ENCODE measurements around the gene LYPD6B.

Gene LYPD6B

GRCh38 chr2:149094217-149095015 lies 55.9 kb downstream of the LYPD6B start:
- no peaks in the 10 kb centered on the region for H3K4me1 ChIP-seq (ENCODE audit: control insufficient read depth, insufficient read depth, low read length)
- no peak overlapping the region for H3K9ac ChIP-seq (ENCODE audit: low read length)
- no peak overlapping the region for H3K4me3 ChIP-seq (ENCODE audit: low read length)
- no peaks in the 10 kb centered on the region for H3K27me3 ChIP-seq (ENCODE audit: control insufficient read depth, insufficient read depth, low read length)
- no peak overlapping the region for H3K27ac ChIP-seq (ENCODE audit: low read depth, low read length)
- H3K36me3 ChIP-seq (ENCODE audit: control insufficient read depth, insufficient read depth, low read length): no peaks in the 10 kb centered on the region

GRCh38 chr2:149098701-149099100 lies 60.2 kb downstream of the LYPD6B start:
- Histone ChIP-seq H3K4me3 (ENCODE audit: low read length) (no peak overlapping the region), H3K9ac (ENCODE audit: low read length) (no peak overlapping the region), H3K36me3 (ENCODE audit: control insufficient read depth, insufficient read depth, low read length) (no peaks in the 10 kb centered on the region), H3K27me3 (ENCODE audit: control insufficient read depth, insufficient read depth, low read length) (no peaks in the 10 kb centered on the region), H3K4me1 (ENCODE audit: control insufficient read depth, insufficient read depth, low read length) (no peaks in the 10 kb centered on the region), H3K27ac (ENCODE audit: low read depth, low read length) (no peak overlapping the region)

GRCh38 chr2:149099298-149099697 lies 60.8 kb downstream of the LYPD6B start:
- H3K9ac ChIP-seq (ENCODE audit: low read length): no peak overlapping the region
- H3K4me3 ChIP-seq (ENCODE audit: low read length): no peak overlapping the region
- no peak overlapping the region for H3K27ac ChIP-seq (ENCODE audit: low read depth, low read length)
- H3K36me3 ChIP-seq (ENCODE audit: control insufficient read depth, insufficient read depth, low read length): no peaks in the 10 kb centered on the region
- no peaks in the 10 kb centered on the region for H3K27me3 ChIP-seq (ENCODE audit: control insufficient read depth, insufficient read depth, low read length)
- H3K4me1 ChIP-seq (ENCODE audit: control insufficient read depth, insufficient read depth, low read length): no peaks in the 10 kb centered on the region

- Histone ChIP-seq H3K36me3 (ENCODE audit: control insufficient read depth, insufficient read depth, low read length) (no peaks in the 10 kb centered on the region), H3K4me3 (ENCODE audit: low read length) (no peak overlapping the region), H3K9ac (ENCODE audit: low read length) (no peak overlapping the region), H3K4me1 (ENCODE audit: control insufficient read depth, insufficient read depth, low read length) (no peaks in the 10 kb centered on the region), H3K27me3 (ENCODE audit: control insufficient read depth, insufficient read depth, low read length) (no peaks in the 10 kb centered on the region), H3K27ac (ENCODE audit: low read depth, low read length) (no peak overlapping the region)
These were observed 62.5 kb downstream of the LYPD6B start for GRCh38 chr2:149100739-149101699.

- Histone ChIP-seq H3K9ac (ENCODE audit: low read length) (no peak overlapping the region), H3K4me1 (ENCODE audit: control insufficient read depth, insufficient read depth, low read length) (no peaks in the 10 kb centered on the region), H3K36me3 (ENCODE audit: control insufficient read depth, insufficient read depth, low read length) (no peaks in the 10 kb centered on the region), H3K27me3 (ENCODE audit: control insufficient read depth, insufficient read depth, low read length) (no peaks in the 10 kb centered on the region), H3K27ac (ENCODE audit: low read depth, low read length) (no peak overlapping the region), H3K4me3 (ENCODE audit: low read length) (no peak overlapping the region)
These were observed 63.3 kb downstream of the LYPD6B start for GRCh38 chr2:149101818-149102217.

- Histone ChIP-seq H3K27ac (ENCODE audit: low read depth, low read length) (no peak overlapping the region), H3K36me3 (ENCODE audit: control insufficient read depth, insufficient read depth, low read length) (no peaks in the 10 kb centered on the region), H3K4me1 (ENCODE audit: control insufficient read depth, insufficient read depth, low read length) (no peaks in the 10 kb centered on the region), H3K9ac (ENCODE audit: low read length) (no peak overlapping the region), H3K4me3 (ENCODE audit: low read length) (no peak overlapping the region), H3K27me3 (ENCODE audit: control insufficient read depth, insufficient read depth, low read length) (no peaks in the 10 kb centered on the region)
These were observed 64.7 kb downstream of the LYPD6B start for GRCh38 chr2:149103081-149103620.

- no peaks in the 10 kb centered on the region for H3K36me3 ChIP-seq (ENCODE audit: control insufficient read depth, insufficient read depth, low read length)
- H3K4me1 ChIP-seq (ENCODE audit: control insufficient read depth, insufficient read depth, low read length): no peaks in the 10 kb centered on the region
- H3K27ac ChIP-seq (ENCODE audit: low read depth, low read length): no peak overlapping the region
- H3K9ac ChIP-seq (ENCODE audit: low read length): no peak overlapping the region
- H3K27me3 ChIP-seq (ENCODE audit: control insufficient read depth, insufficient read depth, low read length): no peaks in the 10 kb centered on the region
- H3K4me3 ChIP-seq (ENCODE audit: low read length): no peak overlapping the region
These were observed 65.7 kb downstream of the LYPD6B start for GRCh38 chr2:149104221-149104620.

- Histone ChIP-seq H3K4me3 (ENCODE audit: low read length) (no peak overlapping the region), H3K27me3 (ENCODE audit: control insufficient read depth, insufficient read depth, low read length) (no peaks in the 10 kb centered on the region), H3K36me3 (ENCODE audit: control insufficient read depth, insufficient read depth, low read length) (no peaks in the 10 kb centered on the region), H3K9ac (ENCODE audit: low read length) (no peak overlapping the region), H3K4me1 (ENCODE audit: control insufficient read depth, insufficient read depth, low read length) (no peaks in the 10 kb centered on the region), H3K27ac (ENCODE audit: low read depth, low read length) (no peak overlapping the region)
These were observed 73.6 kb downstream of the LYPD6B start for GRCh38 chr2:149112068-149112467.

- Histone ChIP-seq H3K9ac (ENCODE audit: low read length) (no peak overlapping the region), H3K36me3 (ENCODE audit: control insufficient read depth, insufficient read depth, low read length) (no peaks in the 10 kb centered on the region), H3K27me3 (ENCODE audit: control insufficient read depth, insufficient read depth, low read length) (no peaks in the 10 kb centered on the region), H3K4me1 (ENCODE audit: control insufficient read depth, insufficient read depth, low read length) (no peaks in the 10 kb centered on the region), H3K4me3 (ENCODE audit: low read length) (no peak overlapping the region), H3K27ac (ENCODE audit: low read depth, low read length) (no peak overlapping the region)
These were observed 74.2 kb downstream of the LYPD6B start for GRCh38 chr2:149112713-149113112.

GRCh38 chr2:149115781-149116180 lies 77.3 kb downstream of the LYPD6B start:
- Histone ChIP-seq H3K9ac (ENCODE audit: low read length) (no peak overlapping the region), H3K4me3 (ENCODE audit: low read length) (no peak overlapping the region), H3K27me3 (ENCODE audit: control insufficient read depth, insufficient read depth, low read length) (no peaks in the 10 kb centered on the region), H3K27ac (ENCODE audit: low read depth, low read length) (no peak overlapping the region), H3K36me3 (ENCODE audit: control insufficient read depth, insufficient read depth, low read length) (no peaks in the 10 kb centered on the region), H3K4me1 (ENCODE audit: control insufficient read depth, insufficient read depth, low read length) (no peaks in the 10 kb centered on the region)

GRCh38 chr2:149119368-149119767 lies 80.9 kb downstream of the LYPD6B start:
- no peak overlapping the region for H3K27ac ChIP-seq (ENCODE audit: low read depth, low read length)
- no peaks in the 10 kb centered on the region for H3K4me1 ChIP-seq (ENCODE audit: control insufficient read depth, insufficient read depth, low read length)
- no peaks in the 10 kb centered on the region for H3K27me3 ChIP-seq (ENCODE audit: control insufficient read depth, insufficient read depth, low read length)
- no peak overlapping the region for H3K4me3 ChIP-seq (ENCODE audit: low read length)
- no peaks in the 10 kb centered on the region for H3K36me3 ChIP-seq (ENCODE audit: control insufficient read depth, insufficient read depth, low read length)
- no peak overlapping the region for H3K9ac ChIP-seq (ENCODE audit: low read length)

- H3K4me1 ChIP-seq (ENCODE audit: control insufficient read depth, insufficient read depth, low read length): no peaks in the 10 kb centered on the region
- H3K9ac ChIP-seq (ENCODE audit: low read length): no peak overlapping the region
- H3K27me3 ChIP-seq (ENCODE audit: control insufficient read depth, insufficient read depth, low read length): no peaks in the 10 kb centered on the region
- no peaks in the 10 kb centered on the region for H3K36me3 ChIP-seq (ENCODE audit: control insufficient read depth, insufficient read depth, low read length)
- H3K4me3 ChIP-seq (ENCODE audit: low read length): no peak overlapping the region
- H3K27ac ChIP-seq (ENCODE audit: low read depth, low read length): no peak overlapping the region
These were observed 84.0 kb downstream of the LYPD6B start for GRCh38 chr2:149122516-149122915.
